Measurements from ENCODE around the gene SERINC5.

- TF ChIP-seq FOXP2 (optimal IDR thresholded peaks at IDR 0.05; ENCODE audit: control extremely low read depth, extremely low read length, insufficient read depth), result no peak
- TF ChIP-seq EZH2 (IDR thresholded peaks at IDR 0.05), result no peak
- no peak for TF ChIP-seq POLR2AphosphoS5 (IDR thresholded peaks at IDR 0.05; ENCODE audit: borderline replicate concordance, low read depth, low read length)
These were observed 188.2 kb downstream of the SERINC5 start for GRCh38 chr5:80067531-80068245.
